ENCODE measurements around the gene TPI1.

Gene TPI1

GRCh38 chr12:6828781-6829535 is 38.4 kb upstream of the TPI1 start:
- DNase-seq: no peak

GRCh38 chr12:6829536-6830220 is 37.7 kb upstream of the TPI1 start:
- no peak for DNase-seq

- no peak for DNase-seq
Measured at GRCh38 chr12:6830286-6830890, 36.9 kb upstream of the TPI1 start.

GRCh38 chr12:6830999-6831398 is 36.3 kb upstream of the TPI1 start:
- DNase-seq: no peak

GRCh38 chr12:6831450-6831995 is 35.8 kb upstream of the TPI1 start:
- no peak for DNase-seq

GRCh38 chr12:6832125-6832524 is 35.2 kb upstream of the TPI1 start:
- no peak for DNase-seq

GRCh38 chr12:6833189-6833890 is 34.0 kb upstream of the TPI1 start:
- no peak for DNase-seq

GRCh38 chr12:6834254-6834653 is 33.1 kb upstream of the TPI1 start:
- no peak for DNase-seq

GRCh38 chr12:6834873-6835272 is 32.5 kb upstream of the TPI1 start:
- DNase-seq: no peak

- no peak for DNase-seq
Measured at GRCh38 chr12:6836851-6837250, 30.5 kb upstream of the TPI1 start.

GRCh38 chr12:6837370-6838060 is 29.8 kb upstream of the TPI1 start:
- DNase-seq: no peak

- no peak for DNase-seq
Measured at GRCh38 chr12:6838854-6839253, 28.5 kb upstream of the TPI1 start.

GRCh38 chr12:6839482-6840201 is 27.7 kb upstream of the TPI1 start:
- DNase-seq: no peak

GRCh38 chr12:6840330-6840729 is 27.0 kb upstream of the TPI1 start:
- DNase-seq: no peak

GRCh38 chr12:6840761-6841515 is 26.4 kb upstream of the TPI1 start, which contains the start of gene GNB3:
Gene GNB3, plus strand, starts transcription at chr12:6840925. Its CDS starts 363 bp downstream, at chr12:6841288.
- no peak for DNase-seq

- no peak for DNase-seq
Measured at GRCh38 chr12:6842075-6842474, 25.3 kb upstream of the TPI1 start.

- DNase-seq: no peak
Measured at GRCh38 chr12:6843118-6843902, 24.0 kb upstream of the TPI1 start.

- no peak for DNase-seq
Measured at GRCh38 chr12:6845395-6845794, 21.9 kb upstream of the TPI1 start.

GRCh38 chr12:6846316-6846869 is 20.9 kb upstream of the TPI1 start:
- no peak for DNase-seq

GRCh38 chr12:6847676-6848075 is 19.7 kb upstream of the TPI1 start:
- no peak for DNase-seq
